Suprapubic skin (tissue), 4 donors: ENCODE measurements around the gene TRIP13. TPM values are rescaled to one million over a fixed set of nuclear protein-coding genes. Genes with fewer than 3 reads are reported as not detected.
"Not testable (repeated sequence)": the region's sequence is repeated elsewhere in the genome, so short reads cannot be mapped to it uniquely, and the experiment has no call there.

Source experiments
- DNase-seq, 2 donors: peaks; one replicate each; pipeline ENCODE4 v3.0.0-alpha.2; 2019; ENCODE audit warnings: low spot score in 2 of 2
- H3K27ac ChIP-seq: fragments of 200-600 bp; sonication (generic); one replicate; pipeline ENCODE4 v1.5.1; 2019
- H3K27me3 ChIP-seq: fragments of 200-600 bp; sonication (generic); one replicate; pipeline ENCODE4 v1.5.1; 2019
- H3K36me3 ChIP-seq: fragments of 200-600 bp; sonication (generic); one replicate; pipeline ENCODE4 v1.5.1; 2019
- H3K4me1 ChIP-seq: fragments of 200-600 bp; sonication (generic); one replicate; pipeline ENCODE4 v1.5.1; 2019
- H3K4me3 ChIP-seq: fragments of 200-600 bp; sonication (generic); one replicate; pipeline ENCODE4 v1.5.1; 2019; ENCODE audit warnings: mild to moderate bottlenecking
- H3K9me3 ChIP-seq: fragments of 200-600 bp; sonication (generic); one replicate; pipeline ENCODE4 v1.5.1; 2019
- EP300 ChIP-seq: sonication (generic); formaldehyde crosslinking; IDR thresholded peaks from one replicate; pipeline ENCODE4 v1.6.1; 2017; ENCODE audit warnings: antibody characterized with exemption
- POLR2A ChIP-seq, 2 donors: fragments of 450-650 bp; IDR thresholded peaks; one replicate each; pipeline ENCODE4 v1.6.1; 2017; ENCODE audit warnings: antibody characterized with exemption in 2 of 2, mild to moderate bottlenecking in 2 of 2, moderate library complexity in 2 of 2
- POLR2AphosphoS5 ChIP-seq, 3 donors: sonication (generic); formaldehyde crosslinking; IDR thresholded peaks; one replicate each; pipeline ENCODE4 v1.6.1; 2017; ENCODE audit warnings: antibody characterized with exemption in 3 of 3
- WGBS: methylation state at CpG from one replicate; pipeline ENCODE4 v1.1.5; 2018; 5-methylcytosine and 5-hydroxymethylcytosine counted together
- total RNA-seq, 4 donors: library from RNA; depleted of rRNA; stranded (reverse); fragments of >200 nt; gene quantifications; one replicate each; pipeline ENCODE4 v1.1.0, GENCODE V29; 2016
- TF ChIP-seq, protein P1 (sequence below), 2 donors: fragments of 200-600 bp in 1 of 2; fragments of 450-650 bp in 1 of 2; sonication (generic) in 1 of 2; IDR thresholded peaks; one replicate each; pipeline ENCODE4 v1.5.1; 2016 to 2019; ENCODE audit warnings: antibody characterized with exemption in 2 of 2, mild to moderate bottlenecking in 1 of 2, moderate library complexity in 1 of 2

The TRIP13 gene
- total RNA-seq, 4 donors from 2014 or later, result 1.1 to 3.7 (median 1.6) TPM

- 95% methylated on average over 13 of the region's 15 CpGs for WGBS
- no peak for TF ChIP-seq POLR2A (IDR thresholded peaks at IDR 0.05)
- TF ChIP-seq, protein P1, sequence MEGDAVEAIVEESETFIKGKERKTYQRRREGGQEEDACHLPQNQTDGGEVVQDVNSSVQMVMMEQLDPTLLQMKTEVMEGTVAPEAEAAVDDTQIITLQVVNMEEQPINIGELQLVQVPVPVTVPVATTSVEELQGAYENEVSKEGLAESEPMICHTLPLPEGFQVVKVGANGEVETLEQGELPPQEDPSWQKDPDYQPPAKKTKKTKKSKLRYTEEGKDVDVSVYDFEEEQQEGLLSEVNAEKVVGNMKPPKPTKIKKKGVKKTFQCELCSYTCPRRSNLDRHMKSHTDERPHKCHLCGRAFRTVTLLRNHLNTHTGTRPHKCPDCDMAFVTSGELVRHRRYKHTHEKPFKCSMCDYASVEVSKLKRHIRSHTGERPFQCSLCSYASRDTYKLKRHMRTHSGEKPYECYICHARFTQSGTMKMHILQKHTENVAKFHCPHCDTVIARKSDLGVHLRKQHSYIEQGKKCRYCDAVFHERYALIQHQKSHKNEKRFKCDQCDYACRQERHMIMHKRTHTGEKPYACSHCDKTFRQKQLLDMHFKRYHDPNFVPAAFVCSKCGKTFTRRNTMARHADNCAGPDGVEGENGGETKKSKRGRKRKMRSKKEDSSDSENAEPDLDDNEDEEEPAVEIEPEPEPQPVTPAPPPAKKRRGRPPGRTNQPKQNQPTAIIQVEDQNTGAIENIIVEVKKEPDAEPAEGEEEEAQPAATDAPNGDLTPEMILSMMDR (IDR thresholded peaks at IDR 0.05), result no peak
- no peak for TF ChIP-seq EP300
- no peak for TF ChIP-seq POLR2AphosphoS5 (IDR thresholded peaks at IDR 0.05)
- Histone ChIP-seq H3K27ac (no peak overlapping the region), H3K36me3 (peaks cover 76% of the 10 kb centered on the region), H3K4me3 (no peak overlapping the region), H3K9me3 (no peaks in the 10 kb centered on the region), H3K4me1 (no peaks in the 10 kb centered on the region), H3K27me3 (no peaks in the 10 kb centered on the region)
- DNase-seq, result no peak
These were observed 14.6 kb upstream of the TRIP13 start for GRCh38 chr5:878125-878524.

DNA sequence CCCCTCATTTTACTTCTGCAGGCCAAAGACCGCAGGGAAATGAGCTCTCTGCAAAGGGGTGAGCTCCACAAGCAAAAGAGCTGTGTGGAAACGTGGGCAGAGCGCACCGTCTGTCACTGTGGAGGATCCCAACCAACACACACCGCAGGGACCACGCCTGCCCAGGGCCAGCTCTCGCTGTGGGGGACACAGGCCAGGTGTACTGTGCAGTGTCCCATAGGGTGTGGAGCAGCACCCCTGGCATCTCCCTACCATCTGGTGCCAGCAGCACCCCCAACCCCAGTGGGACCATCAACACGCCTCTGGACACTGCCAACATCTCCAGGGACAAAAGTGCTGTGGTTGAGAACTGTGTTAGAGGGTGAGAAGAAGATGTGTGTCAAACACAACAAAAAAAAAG is 14.0 kb upstream of the TRIP13 start:
- not testable (repeated sequence) for H3K4me1 ChIP-seq, H3K27me3 ChIP-seq, H3K9me3 ChIP-seq, DNase-seq, H3K4me3 ChIP-seq, H3K27ac ChIP-seq
- no CpG with 5 or more reads among the region's 8 CpGs for WGBS
- H3K36me3 ChIP-seq, result peaks cover 76% of the 10 kb centered on the region

GRCh38 chr5:880816-881550 is 11.7 kb upstream of the TRIP13 start:
- Histone ChIP-seq H3K36me3 (peaks cover 77% of the 10 kb centered on the region), H3K27ac (no peak overlapping the region), H3K9me3 (no peaks in the 10 kb centered on the region), H3K4me1 (no peaks in the 10 kb centered on the region), H3K4me3 (no peak overlapping the region), H3K27me3 (no peaks in the 10 kb centered on the region)
- TF ChIP-seq POLR2A (IDR thresholded peaks at IDR 0.05) (no peak), POLR2AphosphoS5 (IDR thresholded peaks at IDR 0.05) (no peak), EP300 (no peak)
- TF ChIP-seq, protein P1 (IDR thresholded peaks at IDR 0.05), result no peak
- DNase-seq, result no peak
- WGBS, result 96% methylated on average over 32 of the region's 35 CpGs

DNA sequence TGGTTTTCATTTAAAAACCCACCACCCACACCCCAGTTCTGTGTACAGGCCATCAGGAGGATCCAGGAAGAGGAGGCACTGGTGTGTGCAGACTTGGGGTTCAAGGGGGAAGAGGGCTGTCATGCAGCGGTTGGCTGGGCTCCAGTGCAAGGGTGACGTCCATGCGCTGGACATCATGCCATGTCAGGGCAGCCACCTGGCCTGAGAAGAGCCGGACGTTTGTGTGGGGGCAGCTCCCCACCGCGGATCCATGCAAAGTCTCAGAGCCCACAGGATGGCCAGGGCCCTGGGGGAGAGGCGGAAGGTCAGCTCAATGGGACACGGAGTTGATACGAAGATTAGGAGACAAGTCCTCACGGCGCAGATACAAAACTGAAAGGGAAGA is 11.1 kb upstream of the TRIP13 start:
- Histone ChIP-seq H3K27me3 (no peaks in the 10 kb centered on the region), H3K36me3 (peaks cover 77% of the 10 kb centered on the region), H3K4me1 (no peaks in the 10 kb centered on the region), H3K9me3 (no peaks in the 10 kb centered on the region), H3K4me3 (no peak overlapping the region), H3K27ac (no peak overlapping the region)
- no peak for TF ChIP-seq POLR2AphosphoS5 (IDR thresholded peaks at IDR 0.05)
- TF ChIP-seq, protein P1 (IDR thresholded peaks at IDR 0.05), result no peak
- TF ChIP-seq POLR2A (IDR thresholded peaks at IDR 0.05), result no peak
- no peak for TF ChIP-seq EP300
- DNase-seq, result peak in 1 of 2 donors; percentile 43
- 89% methylated on average over 11 of the region's 12 CpGs for WGBS

GRCh38 chr5:882253-883183 is 10.2 kb upstream of the TRIP13 start:
- Histone ChIP-seq H3K36me3 (peaks cover 77% of the 10 kb centered on the region), H3K4me1 (no peaks in the 10 kb centered on the region), H3K4me3 (no peak overlapping the region), H3K27ac (no peak overlapping the region), H3K27me3 (no peaks in the 10 kb centered on the region), H3K9me3 (no peaks in the 10 kb centered on the region)
- peak; percentile 37 to 47 for DNase-seq
- 89% methylated on average over 33 of the region's 33 CpGs for WGBS
- TF ChIP-seq, protein P1 (IDR thresholded peaks at IDR 0.05), result no peak
- TF ChIP-seq POLR2A (IDR thresholded peaks at IDR 0.05), result no peak
- TF ChIP-seq POLR2AphosphoS5 (IDR thresholded peaks at IDR 0.05), result no peak
- no peak for TF ChIP-seq EP300
